Urinary bladder (tissue), 4 donors: ENCODE results near the gene ZBTB11. TPM values are rescaled to one million over a fixed set of nuclear protein-coding genes. Genes with fewer than 3 reads are reported as not detected.
"Not testable (repeated sequence)": the region's sequence is repeated elsewhere in the genome, so short reads cannot be mapped to it uniquely, and the experiment has no call there.

Experiments used
- DNase-seq: peaks from one replicate; pipeline ENCODE4 v3.0.0-alpha.2; 2015; ENCODE audit errors: extremely low spot score
- H3K27ac ChIP-seq: one replicate; pipeline ENCODE4 v1.5.1; 2013; ENCODE audit warnings: low read depth, mild to moderate bottlenecking, moderate library complexity
- H3K36me3 ChIP-seq: one replicate; pipeline ENCODE4 v1.6.1; 2013; ENCODE audit warnings: mild to moderate bottlenecking, moderate library complexity; ENCODE audit not compliant: insufficient read depth
- H3K4me1 ChIP-seq: one replicate; pipeline ENCODE4 v1.6.1; 2013; ENCODE audit warnings: mild to moderate bottlenecking, moderate library complexity; ENCODE audit not compliant: insufficient read depth
- H3K4me3 ChIP-seq: one replicate; pipeline ENCODE4 v1.5.1; 2013; ENCODE audit warnings: low read depth, low read length
- WGBS: extraction: QIAGEN DNeasy Blood & Tissue Kit; methylation state at CpG from one replicate; pipeline ENCODE4 v1.1.7; 2013; 5-methylcytosine and 5-hydroxymethylcytosine counted together
- polyA plus RNA-seq: library from polyadenylated mRNA; stranded (reverse); fragments of 200-250 nt; gene quantifications from one replicate; pipeline ENCODE4 v1.2.3, GENCODE V29; 2013
- total RNA-seq: library from RNA; depleted of rRNA; stranded (reverse); fragments of >200 nt; gene quantifications from one replicate; pipeline ENCODE4 v1.2.3, GENCODE V29; 2014
- donor health status: healthy with polysubstance abuse.
- donor health status: healthy.

The ZBTB11 gene
- total and polyA plus RNA-seq, 2 donors, result 9.0 to 41.1 TPM

DNA sequence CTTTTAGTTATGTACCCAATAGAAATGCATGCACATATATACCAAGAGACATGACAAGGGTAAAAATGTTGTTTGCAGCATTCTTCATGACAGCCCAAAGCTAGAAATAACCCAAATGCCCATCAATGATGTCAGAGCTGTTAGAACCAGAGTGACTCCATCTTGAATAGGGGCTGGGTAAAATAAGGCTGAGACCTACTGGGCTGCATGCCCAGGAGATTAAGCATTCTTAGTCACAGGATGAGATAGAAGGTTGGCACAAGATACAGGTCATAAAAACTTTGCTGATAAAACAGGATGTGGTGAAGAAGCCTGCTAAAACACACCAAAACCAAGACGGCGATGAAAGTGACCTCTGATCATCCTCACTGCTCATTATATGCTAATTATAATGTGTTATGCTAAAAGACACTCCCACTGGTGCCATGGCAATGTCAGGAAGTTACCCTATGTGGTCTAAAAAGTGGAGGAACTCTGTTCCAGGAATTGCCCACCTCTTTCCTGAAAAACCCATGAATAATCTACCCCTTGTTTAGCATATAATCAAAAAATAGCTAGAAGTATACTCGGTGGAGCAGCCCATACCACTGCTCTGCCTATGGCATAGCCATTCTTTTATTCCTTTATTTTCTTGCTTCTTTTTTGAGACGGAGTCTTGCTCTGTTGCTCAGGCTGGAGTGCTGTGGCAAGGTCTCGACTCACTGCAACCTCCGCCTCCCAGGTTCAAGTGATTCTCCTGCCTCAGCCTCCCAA, 32.9 kb downstream of the ZBTB11 start:
- DNase-seq, result no peak
- 52% methylated on average over 6 of the region's 6 CpGs for WGBS
- Histone ChIP-seq H3K36me3 (no peaks in the 10 kb centered on the region), H3K4me3 (no peak overlapping the region), H3K4me1 (no peaks in the 10 kb centered on the region), H3K27ac (no peak overlapping the region)

GRCh38 chr3:101643009-101643844, 33.7 kb downstream of the ZBTB11 start:
- 86% methylated on average over 8 of the region's 8 CpGs for WGBS
- H3K4me3 ChIP-seq, result no peak overlapping the region
- no peak for DNase-seq
- H3K36me3 ChIP-seq, result no peaks in the 10 kb centered on the region
- H3K4me1 ChIP-seq, result no peaks in the 10 kb centered on the region
- no peak overlapping the region for H3K27ac ChIP-seq

DNA sequence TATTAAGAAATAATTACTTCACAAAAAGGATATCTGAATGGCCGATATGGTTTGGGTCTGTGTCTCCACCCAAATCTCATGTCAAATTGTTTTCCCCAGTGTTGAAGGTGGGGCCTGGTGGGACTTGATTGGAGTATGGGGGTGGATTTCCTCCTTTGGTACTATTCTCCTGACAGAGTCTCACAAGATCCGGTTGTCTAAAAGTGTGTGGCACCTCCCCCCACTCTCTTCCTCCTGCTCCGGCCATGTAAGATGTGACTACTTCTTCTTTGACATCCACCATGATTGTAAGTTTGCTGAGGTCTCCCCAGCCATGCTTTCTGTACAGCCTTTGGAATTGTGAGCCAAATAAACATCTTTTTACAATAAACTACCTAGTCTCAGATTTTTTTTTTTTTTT, 34.5 kb downstream of the ZBTB11 start:
- DNase-seq, result no peak

GRCh38 chr3:101641397-101642115, 35.4 kb downstream of the ZBTB11 start:
- H3K27ac ChIP-seq, DNase-seq, H3K4me3 ChIP-seq, H3K36me3 ChIP-seq, H3K4me1 ChIP-seq: not testable (repeated sequence)
- 47% methylated on average over 14 of the region's 14 CpGs for WGBS

More for the DNA sequence above, 34.5 kb downstream of the ZBTB11 start:
- H3K4me1 ChIP-seq, result no peaks in the 10 kb centered on the region
- no peak overlapping the region for H3K4me3 ChIP-seq
- 90% methylated on average over 3 of the region's 3 CpGs for WGBS
- no peaks in the 10 kb centered on the region for H3K36me3 ChIP-seq
- H3K27ac ChIP-seq, result no peak overlapping the region

DNA sequence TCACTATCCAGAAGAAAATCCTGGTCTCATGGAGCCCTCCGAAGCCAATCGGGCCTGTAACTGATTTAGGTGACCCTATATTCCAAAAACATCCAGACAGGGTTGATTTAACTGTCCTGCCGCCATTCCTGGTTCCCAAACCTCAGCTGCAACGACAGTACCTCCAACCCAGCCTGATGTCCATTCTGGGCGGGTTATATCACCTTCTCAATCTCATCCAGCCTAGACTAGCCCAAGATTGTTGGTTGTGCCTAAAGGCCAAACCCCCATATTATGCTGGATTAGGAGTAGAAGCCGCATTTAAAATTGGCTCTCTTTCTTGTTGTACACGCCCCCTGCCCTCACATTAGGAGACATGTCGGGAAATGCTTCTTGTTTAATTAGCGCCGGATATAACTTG, 36.7 kb downstream of the ZBTB11 start:
- no peaks in the 10 kb centered on the region for H3K4me1 ChIP-seq
- no peaks in the 10 kb centered on the region for H3K36me3 ChIP-seq
- no peak overlapping the region for H3K27ac ChIP-seq
- no peak for DNase-seq
- no peak overlapping the region for H3K4me3 ChIP-seq
- 92% methylated on average over 10 of the region's 10 CpGs for WGBS

DNA sequence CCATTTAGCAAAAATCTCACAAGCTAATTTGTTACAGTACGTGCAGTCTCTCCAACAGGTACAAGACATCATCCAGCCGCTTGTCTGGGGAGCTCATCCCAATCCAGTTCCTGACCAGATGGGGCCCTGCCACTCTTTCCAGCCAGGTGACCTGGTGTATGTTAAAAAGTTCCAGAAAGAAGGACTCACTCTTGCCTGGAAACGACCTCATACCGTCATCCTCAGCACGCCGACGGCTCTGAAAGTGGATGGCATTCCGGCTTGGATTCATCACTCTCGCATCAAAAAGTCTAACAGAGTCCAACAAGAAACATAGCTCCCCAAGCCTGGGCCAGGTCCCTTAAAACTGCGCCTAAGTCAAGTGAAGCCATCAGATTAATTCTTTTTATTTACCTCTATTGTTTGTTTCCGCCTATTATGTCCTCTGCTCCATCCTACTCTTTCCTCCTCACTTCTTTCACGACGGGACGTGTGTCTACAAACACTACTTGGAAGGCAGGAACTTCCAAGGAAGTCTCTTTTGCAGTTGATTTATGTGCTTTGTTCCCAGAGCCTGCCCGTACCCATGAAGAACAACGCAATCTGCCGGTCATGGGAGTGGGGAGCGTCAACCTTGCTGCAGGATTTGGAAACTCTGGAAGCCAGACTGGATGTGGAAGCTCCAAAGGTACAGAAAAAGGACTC, 37.5 kb downstream of the ZBTB11 start:
- H3K36me3 ChIP-seq, result no peaks in the 10 kb centered on the region
- WGBS, result 83% methylated on average over 18 of the region's 18 CpGs
- no peak overlapping the region for H3K27ac ChIP-seq
- no peaks in the 10 kb centered on the region for H3K4me1 ChIP-seq
- no peak overlapping the region for H3K4me3 ChIP-seq
- DNase-seq, result no peak

DNA sequence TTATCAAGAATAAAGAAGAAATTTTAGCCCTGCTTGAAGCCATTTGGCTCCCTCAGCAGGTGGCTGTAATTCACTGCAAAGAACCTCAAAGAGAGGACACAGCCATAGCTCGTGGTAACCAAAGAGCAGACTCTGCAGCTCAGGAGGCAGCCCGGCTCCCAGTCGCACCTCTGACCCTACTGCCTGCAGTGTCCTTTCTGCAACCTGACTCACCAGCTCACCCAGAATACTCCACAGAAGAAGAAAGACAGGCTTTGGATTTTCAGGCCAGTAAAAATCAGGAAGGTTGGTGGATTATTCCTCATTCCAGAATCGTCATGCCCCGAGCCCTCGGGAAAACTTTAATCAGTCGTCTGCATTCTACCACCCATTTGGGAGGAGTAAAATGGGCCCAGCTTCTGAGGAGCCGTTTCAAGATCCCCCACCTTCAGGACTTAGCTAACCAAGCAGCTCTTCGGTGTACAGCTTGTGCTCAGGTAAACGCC, 38.6 kb downstream of the ZBTB11 start:
- WGBS, result 80% methylated on average over 10 of the region's 10 CpGs
- no peaks in the 10 kb centered on the region for H3K36me3 ChIP-seq
- no peak overlapping the region for H3K4me3 ChIP-seq
- H3K4me1 ChIP-seq, result no peaks in the 10 kb centered on the region
- H3K27ac ChIP-seq, result no peak overlapping the region
- DNase-seq, result no peak

DNA sequence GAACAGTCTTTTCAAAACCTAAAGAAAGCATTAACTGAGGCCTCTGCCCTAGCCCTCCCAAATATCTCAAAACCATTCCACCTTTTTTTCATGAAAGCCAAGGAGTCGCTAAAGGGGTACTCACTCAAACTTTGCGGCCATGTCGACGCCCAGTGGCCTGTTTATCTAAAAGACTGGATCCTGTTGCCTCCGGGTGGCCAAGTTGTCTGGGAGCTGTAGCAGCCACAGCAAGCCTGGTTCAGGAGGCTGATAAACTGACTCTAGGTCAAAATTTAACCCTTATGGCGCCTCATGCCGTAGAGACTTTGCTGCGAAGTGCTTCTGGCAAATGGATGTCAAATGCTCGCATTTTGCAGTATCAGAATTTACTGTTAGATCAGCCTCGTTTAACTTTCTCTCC, 39.5 kb downstream of the ZBTB11 start:
- DNase-seq, result no peak
- H3K27ac ChIP-seq, result no peak overlapping the region

DNA sequence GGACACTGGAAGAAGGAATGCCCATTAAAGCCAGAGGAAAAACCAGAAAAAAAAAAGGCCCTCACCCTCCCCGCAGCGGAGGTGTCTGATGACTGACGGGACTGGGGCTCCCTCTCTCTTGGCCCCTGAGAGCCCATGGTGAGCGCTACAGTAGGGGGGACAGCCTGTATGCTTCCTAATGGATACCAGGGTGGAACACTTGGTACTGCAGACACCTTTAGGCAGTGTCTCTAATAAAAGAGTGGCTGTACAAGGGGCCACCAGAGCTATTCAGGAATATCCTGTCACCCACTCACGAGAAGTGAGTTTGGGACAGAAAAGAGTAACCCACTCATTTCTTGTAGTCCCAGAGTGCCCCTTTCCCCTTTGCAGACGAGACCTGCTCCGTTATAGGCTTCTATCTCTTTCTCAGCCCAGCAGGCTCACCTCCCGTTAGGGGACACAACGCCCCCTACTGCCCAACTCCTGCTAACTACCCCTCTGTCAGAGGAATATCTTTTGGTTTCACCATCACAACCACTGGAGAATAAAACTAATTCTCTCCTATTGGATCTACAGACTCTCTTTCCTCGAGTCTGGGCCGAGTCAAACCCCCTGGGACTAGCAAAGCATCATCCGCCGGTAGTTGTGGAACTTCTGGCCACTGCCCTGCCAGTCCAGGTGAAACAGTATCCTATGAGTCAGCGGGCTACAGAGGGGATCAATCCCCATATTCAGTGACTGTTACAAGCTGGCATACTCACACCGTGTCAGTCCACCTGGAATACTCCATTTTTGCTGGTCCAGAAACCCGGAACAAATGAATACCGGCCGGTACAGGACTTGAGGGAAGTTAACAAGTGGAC, 40.8 kb downstream of the ZBTB11 start:
- DNase-seq, result no peak
- Histone ChIP-seq H3K36me3 (no peaks in the 10 kb centered on the region), H3K4me1 (no peaks in the 10 kb centered on the region), H3K4me3 (no peak overlapping the region), H3K27ac (no peak overlapping the region)
- 53% methylated on average over 18 of the region's 18 CpGs for WGBS

More for the DNA sequence above, 39.5 kb downstream of the ZBTB11 start:
- H3K4me3 ChIP-seq, result no peak overlapping the region
- no peaks in the 10 kb centered on the region for H3K4me1 ChIP-seq
- WGBS, result 81% methylated on average over 10 of the region's 10 CpGs
- no peaks in the 10 kb centered on the region for H3K36me3 ChIP-seq

- H3K27ac ChIP-seq, result no peak overlapping the region
- no peaks in the 10 kb centered on the region for H3K36me3 ChIP-seq
- no peak for DNase-seq
- H3K4me3 ChIP-seq, result no peak overlapping the region
- 67% methylated on average over 9 of the region's 9 CpGs for WGBS
- no peaks in the 10 kb centered on the region for H3K4me1 ChIP-seq
Observed at GRCh38 chr3:101635345-101635744, 41.6 kb downstream of the ZBTB11 start.

DNA sequence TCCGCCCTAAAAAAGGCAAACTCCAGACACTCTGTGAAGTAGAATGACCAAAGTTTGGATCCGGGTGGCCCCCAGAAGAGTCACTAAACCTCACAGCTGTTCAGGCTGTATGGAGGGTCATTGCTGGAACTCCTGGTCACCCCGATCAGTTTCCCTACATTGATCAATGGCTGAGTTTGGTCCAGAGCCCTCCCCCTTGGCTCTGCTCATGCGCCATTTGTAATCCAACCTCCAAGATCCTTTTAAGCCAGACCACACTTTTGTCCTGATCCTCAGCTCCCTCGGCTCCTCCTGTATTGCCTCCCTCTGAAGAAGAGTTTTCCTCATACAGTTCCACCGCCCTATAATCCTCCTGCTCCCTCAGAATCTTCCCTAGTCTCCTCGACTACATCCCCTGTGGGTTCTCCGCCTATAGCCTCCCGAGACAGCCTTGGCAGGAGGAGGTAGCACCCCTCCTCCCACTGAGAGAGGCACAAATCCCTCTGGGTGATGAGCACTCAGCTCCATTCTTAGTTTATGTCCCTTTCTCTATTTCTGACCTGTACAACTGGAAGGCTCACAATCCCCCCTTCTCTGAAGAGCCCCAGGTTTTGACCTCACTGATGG, 42.2 kb downstream of the ZBTB11 start:
- no peak overlapping the region for H3K27ac ChIP-seq
- DNase-seq, result no peak
- no peaks in the 10 kb centered on the region for H3K4me1 ChIP-seq
- WGBS, result 68% methylated on average over 9 of the region's 9 CpGs
- no peak overlapping the region for H3K4me3 ChIP-seq
- no peaks in the 10 kb centered on the region for H3K36me3 ChIP-seq

- H3K4me3 ChIP-seq, result no peak overlapping the region
- 86% methylated on average over 10 of the region's 10 CpGs for WGBS
- no peaks in the 10 kb centered on the region for H3K4me1 ChIP-seq
- no peaks in the 10 kb centered on the region for H3K36me3 ChIP-seq
- no peak for DNase-seq
- H3K27ac ChIP-seq, result no peak overlapping the region
Observed at GRCh38 chr3:101633186-101633585, 43.7 kb downstream of the ZBTB11 start.
